HT1080 (cell line): ENCODE results near the gene NCMAP. TPM values are rescaled to one million over a fixed set of nuclear protein-coding genes. Genes with fewer than 3 reads are reported as not detected.

Experiments used
- DNase-seq: peaks from one replicate; pipeline ENCODE4 v3.0.0-alpha.2; 2015; ENCODE audit warnings: low read depth
- total RNA-seq: library from RNA; depleted of rRNA; stranded (reverse); fragments of >200 nt; shearing (Covaris generic); gene quantifications from 2 replicates; pipeline ENCODE4 v1.2.3, GENCODE V29; 2014

The NCMAP gene
- total RNA-seq, 1 experiment from 2014 or later, result not detected

DNA sequence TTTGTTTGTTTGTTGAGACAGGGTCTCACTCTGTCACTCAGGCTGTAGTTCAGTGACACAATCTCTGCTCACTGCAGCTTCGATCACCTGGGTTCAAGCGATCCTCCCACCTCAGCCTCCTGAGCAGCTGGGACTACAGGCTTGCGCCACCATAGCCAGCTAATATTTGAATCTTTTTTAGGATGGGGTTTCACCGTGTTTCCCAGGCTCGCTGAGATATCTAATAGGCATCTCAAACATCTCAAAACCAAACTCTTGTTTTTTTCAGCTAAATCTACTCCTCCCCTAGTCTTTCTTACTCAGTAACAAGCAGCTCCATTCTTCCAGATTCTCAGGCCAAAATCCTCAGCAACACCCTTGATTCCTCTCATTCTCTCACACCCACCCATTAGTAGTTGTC, 65.2 kb downstream of the NCMAP start:
- no peak for DNase-seq

DNA sequence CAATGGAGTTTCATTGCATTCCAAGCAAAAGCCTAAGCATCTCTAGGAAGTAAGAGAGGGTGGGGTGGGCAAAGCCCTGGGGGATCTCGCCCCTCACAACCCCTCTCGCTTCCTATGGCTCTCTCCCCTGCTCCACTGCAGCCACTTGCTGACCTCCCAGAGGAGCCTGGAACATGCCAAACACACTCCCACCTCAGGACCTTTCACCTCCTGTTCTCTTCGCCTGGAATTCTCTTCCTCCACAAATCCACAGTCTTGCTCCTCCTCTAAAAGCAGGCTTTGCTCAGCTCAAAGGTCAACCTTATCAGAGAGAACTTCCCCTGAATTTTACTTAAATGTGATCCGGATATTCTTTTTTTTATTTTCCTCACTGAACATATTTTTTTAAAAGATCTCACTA, 66.3 kb downstream of the NCMAP start:
- DNase-seq, result no peak

DNA sequence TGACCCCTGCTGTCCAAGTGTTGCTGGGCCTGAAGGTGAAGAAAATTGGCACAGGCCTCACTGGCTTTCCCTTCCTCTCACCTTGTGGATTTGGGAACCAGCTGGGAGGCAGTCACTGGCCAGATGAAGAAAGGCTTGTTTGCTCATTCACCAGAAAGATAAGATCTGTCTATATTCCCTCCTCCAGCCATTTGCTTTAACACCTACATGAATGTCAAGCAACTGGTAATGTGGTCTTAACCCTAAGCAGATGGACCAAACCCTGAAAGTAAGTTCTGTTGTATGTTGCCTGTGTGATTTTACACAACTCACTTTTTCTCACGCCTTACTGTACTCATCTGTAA, 76.9 kb downstream of the NCMAP start:
- DNase-seq, result no peak

DNA sequence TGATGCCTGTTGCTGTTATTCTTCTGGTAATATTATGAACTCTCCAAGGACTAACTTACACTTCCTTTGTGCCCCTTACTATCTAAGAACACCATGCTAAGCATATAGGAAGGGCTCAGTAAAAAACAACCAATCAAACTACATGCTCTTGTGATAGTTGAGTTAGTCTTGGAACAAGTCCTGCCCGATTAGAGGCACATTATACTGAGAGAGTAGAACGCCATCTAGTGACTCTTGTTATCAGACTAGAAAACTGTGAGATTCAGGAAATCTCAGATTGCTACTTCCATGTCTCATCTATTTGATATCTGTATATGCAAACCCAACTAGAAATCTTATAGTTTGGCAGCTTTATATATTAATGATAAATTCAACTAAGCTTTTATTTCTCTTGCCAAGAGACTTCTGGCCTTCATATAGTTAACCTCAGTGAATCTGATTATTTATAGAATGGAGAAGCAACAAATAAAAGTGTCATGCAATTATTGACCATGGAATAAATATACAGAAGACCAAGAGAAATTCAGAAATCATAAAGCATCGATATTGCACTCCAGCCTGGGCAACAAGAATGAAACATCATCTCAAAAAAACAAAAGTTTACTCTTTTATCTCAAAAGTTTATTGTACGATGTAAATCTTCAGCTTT, 79.4 kb downstream of the NCMAP start:
- peak; percentile 66 for DNase-seq

DNA sequence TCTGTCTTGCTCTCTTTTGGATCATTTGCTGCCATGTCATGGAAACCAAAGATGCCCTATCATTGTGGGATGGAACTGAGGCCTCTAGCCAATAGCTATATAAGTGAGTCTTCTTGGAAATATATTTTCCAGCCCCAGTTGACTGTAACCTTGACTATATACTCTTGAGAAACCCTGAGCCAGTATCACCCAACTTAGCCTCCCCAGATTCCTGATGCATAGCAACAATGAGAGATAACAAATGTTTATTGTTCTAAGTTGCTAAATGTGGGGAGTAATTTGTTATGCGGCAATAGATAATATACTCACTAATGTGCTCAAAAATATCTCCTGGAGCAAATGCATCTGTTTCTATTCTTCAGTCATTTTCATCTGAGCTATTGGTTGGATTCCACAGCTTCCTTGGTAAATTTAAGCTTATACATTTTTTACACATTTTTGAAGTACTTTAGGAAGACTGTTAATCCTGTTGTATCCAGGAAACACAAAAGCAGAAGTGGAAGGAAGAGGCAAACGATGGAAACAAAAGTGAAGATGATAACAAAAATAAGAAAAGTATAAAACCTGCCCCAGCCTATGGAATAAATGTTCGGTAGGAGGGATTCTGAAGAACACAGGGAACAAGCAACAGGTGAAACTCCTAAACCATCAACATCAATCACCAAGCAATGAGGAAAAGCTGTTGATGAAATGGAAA, 80.9 kb downstream of the NCMAP start:
- no peak for DNase-seq

DNA sequence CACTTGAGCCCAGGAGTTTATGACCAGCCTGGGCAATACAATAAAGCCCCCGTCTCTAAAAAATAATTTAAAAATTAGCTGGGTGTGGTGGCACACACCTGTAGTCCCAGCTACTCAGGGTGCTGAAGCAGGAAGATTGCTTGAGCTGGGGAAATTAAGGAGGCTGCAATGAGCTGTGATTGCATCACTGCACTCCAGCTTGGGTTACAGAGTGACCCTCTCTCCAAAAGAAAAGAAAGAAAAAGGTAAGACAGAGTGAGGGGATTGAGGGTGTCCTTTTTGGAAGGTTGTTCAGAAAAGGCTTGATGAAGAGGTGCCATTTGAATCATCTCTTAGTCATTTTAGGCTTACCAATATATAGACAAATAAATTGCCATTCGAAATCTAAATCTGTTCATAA, 83.2 kb downstream of the NCMAP start:
- DNase-seq, result no peak

DNA sequence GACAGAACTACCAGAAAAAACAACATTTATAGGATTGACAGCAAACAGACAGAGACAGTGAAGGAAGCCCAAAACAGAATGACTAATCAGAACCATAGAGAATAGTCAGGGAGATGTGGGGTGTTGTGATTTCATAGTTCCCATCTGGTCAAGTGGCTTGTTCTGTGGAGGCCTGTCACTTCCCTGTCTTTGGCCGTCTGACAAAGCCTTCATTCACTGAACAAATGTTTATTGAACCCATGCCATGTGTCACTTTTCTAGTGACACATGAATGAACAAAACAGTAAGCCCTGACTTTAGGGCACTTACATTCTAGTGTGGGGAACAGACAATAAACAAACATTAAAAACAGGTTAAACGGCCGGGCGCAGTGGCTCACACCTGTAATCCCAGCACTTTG, 84.0 kb downstream of the NCMAP start:
- peak; percentile 13 for DNase-seq

DNA sequence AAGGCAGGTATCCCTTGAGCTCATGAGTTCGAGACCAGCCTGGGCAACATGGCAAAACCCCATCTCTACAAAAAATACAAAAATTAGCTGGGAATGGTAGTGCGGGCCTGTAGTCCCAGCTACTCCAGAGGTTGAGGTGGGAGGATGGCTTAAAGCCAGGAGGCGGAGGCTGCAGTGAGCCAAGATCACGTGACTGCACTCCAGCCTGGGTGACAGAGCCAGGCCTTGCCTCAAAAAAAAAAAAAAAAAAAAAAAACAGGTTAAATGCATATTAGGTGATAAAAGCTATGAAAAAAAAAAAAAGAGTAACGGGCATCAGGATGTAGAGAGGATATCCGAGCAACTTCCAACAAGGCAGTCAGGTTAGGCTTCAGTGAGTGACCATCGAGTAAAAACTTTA, 84.4 kb downstream of the NCMAP start:
- no peak for DNase-seq

DNA sequence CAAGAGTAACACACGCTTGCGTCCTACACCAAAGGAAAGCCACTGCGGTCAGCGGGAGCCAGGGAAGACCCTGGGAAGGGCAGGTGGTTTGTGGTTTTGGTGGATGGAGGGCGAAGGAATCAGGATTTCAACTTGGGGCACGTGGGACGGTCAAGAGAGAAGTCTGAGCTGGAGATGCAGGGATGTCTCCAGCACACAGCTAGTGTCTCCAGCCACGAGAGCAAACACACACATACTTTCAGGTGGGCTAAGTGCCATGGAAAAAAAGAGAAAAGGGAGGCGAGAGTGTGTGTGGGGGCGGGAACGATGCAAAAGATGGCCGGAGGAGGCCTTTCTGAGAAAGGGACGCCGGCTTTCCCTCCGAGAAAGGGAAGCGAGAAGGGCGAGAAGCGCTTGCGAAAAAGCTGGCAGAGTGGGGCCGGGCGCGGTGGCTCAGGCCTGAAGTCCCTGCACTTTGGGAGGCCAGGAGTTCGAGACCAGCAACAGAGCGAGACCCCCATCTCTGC, 85.8 kb downstream of the NCMAP start:
- peak; percentile 32 for DNase-seq

DNA sequence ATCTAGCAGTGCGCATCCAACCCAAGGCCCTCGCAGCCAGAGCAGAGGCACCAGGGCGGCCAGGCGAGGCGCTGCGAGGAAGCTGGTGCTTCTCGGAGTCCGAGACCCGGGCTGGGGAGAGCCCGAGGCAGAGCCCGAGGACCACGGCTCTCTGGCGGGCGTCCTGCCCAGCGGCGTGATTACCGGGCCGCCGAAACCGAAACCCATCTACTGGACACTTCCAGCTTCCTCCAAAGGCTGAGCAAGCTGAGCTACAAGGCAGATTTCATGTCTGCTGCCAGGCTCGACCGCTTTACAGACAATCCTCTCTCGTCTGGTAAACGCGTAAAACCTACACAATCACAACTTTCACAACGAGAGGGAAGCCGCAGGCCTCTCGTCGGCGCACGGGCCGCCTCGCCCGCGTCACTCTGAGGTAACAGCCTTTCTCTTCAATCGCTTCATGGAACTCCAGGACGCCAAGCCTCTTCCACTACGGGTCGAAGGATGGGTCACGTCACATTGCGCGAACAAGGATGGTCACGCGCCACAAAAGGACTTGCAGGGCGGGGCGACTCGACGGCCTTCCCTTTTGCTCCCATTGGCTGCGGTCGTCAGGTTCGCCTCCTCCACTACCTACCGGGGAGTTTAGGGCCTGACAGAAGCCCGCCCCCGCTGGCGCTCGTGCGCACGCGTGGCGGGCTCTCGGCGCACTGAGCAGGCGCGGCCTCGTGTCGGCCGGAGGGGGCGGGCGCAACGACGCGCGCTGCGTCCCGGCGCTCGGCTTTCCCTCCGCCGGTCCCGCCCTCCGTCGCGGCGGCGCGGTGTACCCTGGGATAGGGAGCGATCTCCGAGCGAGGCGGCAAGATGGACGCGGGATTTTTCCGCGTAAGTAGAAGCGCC, 86.8 kb downstream of the NCMAP start, which contains the start of gene SRRM1:
TSS of gene SRRM1 (plus strand) at position 822 of the 882 bp plus-strand sequence. CDS start at position 847, 25 bp downstream.
- DNase-seq, result peak; percentile 100

DNA sequence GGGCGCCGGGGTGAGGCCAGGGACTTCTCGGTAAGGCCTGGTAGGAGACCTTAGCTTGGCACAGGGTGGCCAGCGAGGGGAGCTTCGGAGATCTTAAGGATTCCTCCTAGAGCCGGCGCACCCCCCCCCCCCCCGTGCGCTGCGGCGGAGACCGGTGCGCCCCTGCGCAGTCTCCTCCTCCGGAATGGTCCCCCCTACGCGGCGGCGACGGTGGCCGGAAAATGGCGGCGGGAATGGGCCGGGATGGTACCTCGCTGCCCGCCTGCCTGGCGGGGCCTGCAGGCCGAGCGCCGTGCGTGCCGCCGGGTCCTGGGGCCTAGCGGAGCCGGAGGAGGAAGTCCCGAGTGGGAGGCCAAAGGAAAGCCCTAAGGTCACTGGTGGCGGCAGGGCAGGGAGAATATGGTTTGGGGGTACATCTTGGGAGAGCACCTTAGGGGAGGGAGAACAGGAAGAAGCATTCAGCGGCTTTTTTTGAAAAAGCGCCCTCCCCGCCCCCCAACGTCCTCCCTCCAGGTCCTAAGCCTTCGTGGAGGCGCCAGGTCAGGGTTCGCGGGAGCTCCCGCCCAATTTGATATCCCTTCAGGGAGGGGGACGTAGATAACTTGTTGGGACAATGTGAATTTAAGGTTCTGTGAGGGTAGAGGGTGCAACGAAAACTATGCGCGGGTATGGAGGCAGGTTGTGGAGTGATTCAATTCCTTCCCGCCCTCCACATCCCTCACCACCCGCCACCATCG, 87.6 kb downstream of the NCMAP start:
- peak; percentile 17 for DNase-seq

DNA sequence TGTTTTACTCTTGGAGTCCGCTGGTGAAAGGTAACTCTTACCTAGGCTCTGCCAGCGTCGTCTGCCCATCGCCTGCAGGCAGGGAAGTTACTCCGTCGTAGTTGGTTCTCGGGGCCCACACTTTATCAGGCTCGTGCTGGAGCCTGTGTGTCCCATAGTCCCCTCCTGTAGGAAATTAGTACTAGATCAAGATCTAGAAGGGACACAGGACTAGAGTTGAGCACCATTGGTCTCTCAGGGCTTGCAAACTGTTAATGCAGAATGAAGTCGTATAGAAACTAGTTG, 88.2 kb downstream of the NCMAP start:
- DNase-seq, result peak; percentile 1

DNA sequence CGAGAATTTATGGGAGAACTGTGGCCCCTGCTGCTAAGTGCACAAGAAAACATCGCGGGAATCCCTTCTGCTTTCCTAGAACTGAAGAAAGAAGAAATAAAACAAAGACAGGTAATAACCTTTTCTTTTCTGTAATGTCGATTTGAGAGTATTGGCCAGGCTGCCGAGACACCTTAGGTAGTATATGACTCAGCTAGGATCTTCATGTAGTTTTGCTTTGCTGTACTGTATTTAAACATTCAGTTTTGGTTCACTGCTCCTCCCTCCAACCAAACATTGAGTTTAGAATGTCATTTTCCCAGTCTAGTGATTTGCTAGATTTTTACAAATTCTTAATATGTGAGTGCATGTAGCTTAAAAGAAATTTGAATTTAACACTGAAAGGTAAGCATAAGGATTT, 93.0 kb downstream of the NCMAP start:
- DNase-seq, result no peak

DNA sequence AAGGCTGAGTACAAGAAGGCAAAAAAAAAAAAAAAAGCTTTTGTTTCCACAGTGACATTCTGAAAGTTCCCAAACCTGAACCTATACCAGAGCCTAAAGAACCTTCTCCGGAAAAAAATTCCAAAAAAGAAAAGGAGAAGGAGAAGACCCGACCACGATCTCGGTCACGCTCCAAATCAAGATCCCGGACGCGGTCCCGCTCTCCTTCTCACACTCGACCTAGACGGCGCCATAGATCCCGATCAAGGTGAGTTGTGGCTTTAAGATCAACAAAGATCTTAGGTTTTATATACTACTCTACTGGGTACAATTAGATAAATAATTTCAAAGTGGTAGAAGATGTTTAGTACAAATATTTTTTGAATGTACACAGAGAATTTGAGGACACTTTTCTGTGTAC, 96.5 kb downstream of the NCMAP start:
- DNase-seq, result no peak

DNA sequence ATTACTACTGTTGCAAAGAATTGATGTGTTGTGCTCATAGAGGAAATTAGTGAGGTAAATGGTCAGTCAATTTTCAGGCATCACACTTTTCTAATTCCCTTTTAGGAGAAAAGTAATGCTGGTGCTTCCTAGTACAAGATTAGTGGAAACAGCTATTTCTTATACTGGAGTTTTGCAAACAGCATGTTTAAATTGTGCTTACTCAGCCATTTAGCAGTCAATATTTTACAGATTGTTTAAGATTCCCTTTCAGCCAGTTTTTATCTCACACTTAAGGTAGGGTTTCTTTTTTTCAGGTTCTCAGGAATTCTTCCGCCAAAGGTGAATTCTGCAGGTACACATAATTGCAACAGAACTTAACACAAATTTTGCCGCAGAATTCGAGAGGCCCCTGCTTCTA, 98.1 kb downstream of the NCMAP start:
- DNase-seq, result no peak

DNA sequence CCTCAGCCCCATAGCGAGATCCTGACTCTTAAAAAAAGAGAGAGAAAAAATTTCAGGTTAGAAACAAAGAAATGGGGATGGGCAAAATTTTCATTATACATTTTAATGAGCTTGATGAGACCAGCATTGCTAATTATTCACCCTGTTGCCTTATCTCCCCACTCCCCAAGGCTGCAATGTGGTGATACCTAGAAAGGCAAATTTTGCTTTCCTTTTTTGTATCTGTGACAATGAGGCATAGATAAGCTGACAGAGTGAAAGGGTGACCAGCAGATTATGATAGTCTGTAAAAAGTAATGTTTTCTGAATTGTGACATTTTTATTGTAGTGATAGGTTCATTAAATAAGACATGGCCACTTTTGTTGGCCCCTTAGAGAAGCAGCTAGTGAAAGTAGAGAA, 100.2 kb downstream of the NCMAP start:
- DNase-seq, result no peak

DNA sequence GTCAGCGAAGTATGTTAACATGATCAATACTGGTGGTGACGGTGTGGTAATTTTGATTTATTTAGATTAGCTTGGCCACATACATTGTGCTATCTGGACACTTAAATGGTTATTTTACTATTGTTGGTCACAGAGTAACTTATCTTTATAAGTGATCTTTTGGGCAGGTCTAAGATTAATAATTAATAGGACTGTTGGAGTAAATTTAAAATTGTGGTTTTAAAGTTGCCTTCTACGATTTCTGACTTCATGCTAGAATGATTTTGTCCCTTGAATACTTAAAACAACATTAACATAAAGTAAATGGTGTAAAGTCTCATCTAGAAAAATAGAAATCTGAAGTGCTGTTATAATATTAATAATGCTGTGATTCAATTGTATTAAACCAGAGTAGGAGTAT, 101.9 kb downstream of the NCMAP start:
- no peak for DNase-seq
